GM21825 (cell line): ENCODE measurements around the gene NKX1-1.
"Not testable (repeated sequence)": the region's sequence is repeated elsewhere in the genome, so short reads cannot be mapped to it uniquely, and the experiment has no call there.

ENCODE experiments used
- ATAC-seq: cut with Tn5 transposase; IDR thresholded peaks from one replicate; pipeline ENCODE4 v1.9.1; 2021; ENCODE audit warnings: mild to moderate bottlenecking, moderate library complexity; ENCODE audit not compliant: unreplicated experiment

NKX1-1 gene

GRCh38 chr4:1406394-1406980, at the start of gene NKX1-1:
Gene NKX1-1, minus strand, starts transcription at chr4:1406442. Its CDS starts 0 bp downstream, at chr4:1406442.
- ATAC-seq, result no peak

GRCh38 chr4:1453731-1454130, 47.5 kb upstream of the NKX1-1 start:
- ATAC-seq, result no peak

GRCh38 chr4:1452431-1453051, 46.3 kb upstream of the NKX1-1 start:
- no peak for ATAC-seq

GRCh38 chr4:1451752-1452122, 45.5 kb upstream of the NKX1-1 start:
- no peak for ATAC-seq

- ATAC-seq, result no peak
Observed at GRCh38 chr4:1451106-1451751, 45.0 kb upstream of the NKX1-1 start.

GRCh38 chr4:1449833-1450741, 43.8 kb upstream of the NKX1-1 start:
- no peak for ATAC-seq

- no peak for ATAC-seq
Observed at GRCh38 chr4:1449475-1449832, 43.2 kb upstream of the NKX1-1 start.

- ATAC-seq, result no peak
Observed at GRCh38 chr4:1448589-1449420, 42.6 kb upstream of the NKX1-1 start.

GRCh38 chr4:1447676-1448588, 41.7 kb upstream of the NKX1-1 start:
- no peak for ATAC-seq

GRCh38 chr4:1446502-1447386, 40.5 kb upstream of the NKX1-1 start:
- no peak for ATAC-seq

GRCh38 chr4:1445716-1446445, 39.6 kb upstream of the NKX1-1 start:
- no peak for ATAC-seq

- not testable (repeated sequence) for ATAC-seq
Observed at GRCh38 chr4:1443688-1444172, 37.5 kb upstream of the NKX1-1 start.

GRCh38 chr4:1427010-1427409, 20.8 kb upstream of the NKX1-1 start:
- no peak for ATAC-seq

GRCh38 chr4:1421657-1422056, 15.4 kb upstream of the NKX1-1 start:
- ATAC-seq, result no peak

- ATAC-seq, result no peak
Observed at GRCh38 chr4:1419708-1420107, 13.5 kb upstream of the NKX1-1 start.

GRCh38 chr4:1418494-1419285, 12.4 kb upstream of the NKX1-1 start:
- ATAC-seq, result no peak
